Heart left ventricle (tissue), 13 donors: ENCODE measurements around the gene KDM3B.

Experiments used
- POLR2A ChIP-seq, 2 donors: fragments of 450-650 bp; IDR thresholded peaks; one replicate each; pipeline ENCODE4 v1.6.1; 2017; ENCODE audit warnings: antibody characterized with exemption in 2 of 2, mild to moderate bottlenecking in 2 of 2, moderate library complexity in 2 of 2
- TF ChIP-seq, protein P1 (sequence below), 12 donors: fragments of 200-600 bp; sonication (generic) in 4 of 12; IDR thresholded peaks; one replicate each; pipeline versions ENCODE4 v1.5.0 to v1.8.0; 2018 to 2022; ENCODE audit warnings: antibody characterized with exemption in 12 of 12, mild to moderate bottlenecking in 5 of 12
- donor health status: ischemic (EF 13 %, LVEDD 7.1; RV severe dilation, severe dysfunction).
- donor health status: DM: no; HTN: yes; CAD: no.
- donor health status: DM: no; HTN: no; CAD: no.
- donor health status: ischemic (EF 25% LVEDD 6.9; RV normal size, moderate dysfunction).
- donor health status: ischemic (EF 25% LVEDD 5.7; RV mildly dilated, moderate dysfunction).
- donor health status: ischemic (EF 35%, LVEDD 5.7; RV mildly dilated, moderate dysfunction).
- donor health status: nonischemic (EF 11% LVEDD 7.7; RV severe dilation, severe dysfunction).
- donor health status: DM: yes; HTN: yes; CAD: no.
- donor health status: PGD.
- donor health status: ischemic (EF 29% LVEDD 5.4; RV normal size, mild dysfunction).
- donor health status: nonischemic (EF 23%, LVEDD 6.1; RV moderate dilation, normal function).

DNA sequence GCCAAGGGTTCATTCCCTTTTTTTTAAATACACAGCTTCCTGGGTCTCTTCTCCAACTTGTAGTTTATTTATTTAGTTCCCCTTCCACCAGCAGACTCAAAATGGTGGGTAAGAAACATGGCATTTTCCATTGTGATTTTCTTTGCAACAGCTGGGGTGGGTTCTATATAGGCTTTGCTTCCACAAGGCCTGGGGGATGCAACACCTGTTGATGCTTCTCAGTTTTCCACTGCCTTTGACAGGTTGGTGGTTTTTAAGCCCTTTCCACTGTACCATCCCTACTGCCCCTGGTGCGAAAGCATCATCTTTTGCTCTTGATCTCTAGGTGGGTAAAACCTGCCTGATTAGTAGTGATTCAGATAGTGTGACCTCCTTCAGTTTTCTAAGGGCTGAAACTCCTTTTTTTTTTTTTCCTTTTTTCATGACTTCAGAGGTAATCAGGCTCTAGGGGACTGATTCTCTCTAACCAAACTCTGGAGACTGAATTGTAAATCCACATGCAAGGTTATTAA lies 8.5 kb downstream of the KDM3B start:
- TF ChIP-seq POLR2A (IDR thresholded peaks at IDR 0.05), result no peak
- TF ChIP-seq, protein P1, sequence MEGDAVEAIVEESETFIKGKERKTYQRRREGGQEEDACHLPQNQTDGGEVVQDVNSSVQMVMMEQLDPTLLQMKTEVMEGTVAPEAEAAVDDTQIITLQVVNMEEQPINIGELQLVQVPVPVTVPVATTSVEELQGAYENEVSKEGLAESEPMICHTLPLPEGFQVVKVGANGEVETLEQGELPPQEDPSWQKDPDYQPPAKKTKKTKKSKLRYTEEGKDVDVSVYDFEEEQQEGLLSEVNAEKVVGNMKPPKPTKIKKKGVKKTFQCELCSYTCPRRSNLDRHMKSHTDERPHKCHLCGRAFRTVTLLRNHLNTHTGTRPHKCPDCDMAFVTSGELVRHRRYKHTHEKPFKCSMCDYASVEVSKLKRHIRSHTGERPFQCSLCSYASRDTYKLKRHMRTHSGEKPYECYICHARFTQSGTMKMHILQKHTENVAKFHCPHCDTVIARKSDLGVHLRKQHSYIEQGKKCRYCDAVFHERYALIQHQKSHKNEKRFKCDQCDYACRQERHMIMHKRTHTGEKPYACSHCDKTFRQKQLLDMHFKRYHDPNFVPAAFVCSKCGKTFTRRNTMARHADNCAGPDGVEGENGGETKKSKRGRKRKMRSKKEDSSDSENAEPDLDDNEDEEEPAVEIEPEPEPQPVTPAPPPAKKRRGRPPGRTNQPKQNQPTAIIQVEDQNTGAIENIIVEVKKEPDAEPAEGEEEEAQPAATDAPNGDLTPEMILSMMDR (IDR thresholded peaks at IDR 0.05), result no peak
